Ammon's horn (tissue), 1 donor: ENCODE data around the gene COL6A1.

Source experiments
- DNase-seq: peaks from one replicate; pipeline ENCODE4 v3.0.0-alpha.2; 2016; ENCODE audit warnings: low spot score

The COL6A1 gene, protein sequence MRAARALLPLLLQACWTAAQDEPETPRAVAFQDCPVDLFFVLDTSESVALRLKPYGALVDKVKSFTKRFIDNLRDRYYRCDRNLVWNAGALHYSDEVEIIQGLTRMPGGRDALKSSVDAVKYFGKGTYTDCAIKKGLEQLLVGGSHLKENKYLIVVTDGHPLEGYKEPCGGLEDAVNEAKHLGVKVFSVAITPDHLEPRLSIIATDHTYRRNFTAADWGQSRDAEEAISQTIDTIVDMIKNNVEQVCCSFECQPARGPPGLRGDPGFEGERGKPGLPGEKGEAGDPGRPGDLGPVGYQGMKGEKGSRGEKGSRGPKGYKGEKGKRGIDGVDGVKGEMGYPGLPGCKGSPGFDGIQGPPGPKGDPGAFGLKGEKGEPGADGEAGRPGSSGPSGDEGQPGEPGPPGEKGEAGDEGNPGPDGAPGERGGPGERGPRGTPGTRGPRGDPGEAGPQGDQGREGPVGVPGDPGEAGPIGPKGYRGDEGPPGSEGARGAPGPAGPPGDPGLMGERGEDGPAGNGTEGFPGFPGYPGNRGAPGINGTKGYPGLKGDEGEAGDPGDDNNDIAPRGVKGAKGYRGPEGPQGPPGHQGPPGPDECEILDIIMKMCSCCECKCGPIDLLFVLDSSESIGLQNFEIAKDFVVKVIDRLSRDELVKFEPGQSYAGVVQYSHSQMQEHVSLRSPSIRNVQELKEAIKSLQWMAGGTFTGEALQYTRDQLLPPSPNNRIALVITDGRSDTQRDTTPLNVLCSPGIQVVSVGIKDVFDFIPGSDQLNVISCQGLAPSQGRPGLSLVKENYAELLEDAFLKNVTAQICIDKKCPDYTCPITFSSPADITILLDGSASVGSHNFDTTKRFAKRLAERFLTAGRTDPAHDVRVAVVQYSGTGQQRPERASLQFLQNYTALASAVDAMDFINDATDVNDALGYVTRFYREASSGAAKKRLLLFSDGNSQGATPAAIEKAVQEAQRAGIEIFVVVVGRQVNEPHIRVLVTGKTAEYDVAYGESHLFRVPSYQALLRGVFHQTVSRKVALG

GRCh38 chr21:45981151-45982091, at the start of gene COL6A1:
TSS of gene COL6A1 (plus strand) at chr21:45981770. CDS start at chr21:45981851, 81 bp downstream.
- DNase-seq, result peak; percentile 73

DNA sequence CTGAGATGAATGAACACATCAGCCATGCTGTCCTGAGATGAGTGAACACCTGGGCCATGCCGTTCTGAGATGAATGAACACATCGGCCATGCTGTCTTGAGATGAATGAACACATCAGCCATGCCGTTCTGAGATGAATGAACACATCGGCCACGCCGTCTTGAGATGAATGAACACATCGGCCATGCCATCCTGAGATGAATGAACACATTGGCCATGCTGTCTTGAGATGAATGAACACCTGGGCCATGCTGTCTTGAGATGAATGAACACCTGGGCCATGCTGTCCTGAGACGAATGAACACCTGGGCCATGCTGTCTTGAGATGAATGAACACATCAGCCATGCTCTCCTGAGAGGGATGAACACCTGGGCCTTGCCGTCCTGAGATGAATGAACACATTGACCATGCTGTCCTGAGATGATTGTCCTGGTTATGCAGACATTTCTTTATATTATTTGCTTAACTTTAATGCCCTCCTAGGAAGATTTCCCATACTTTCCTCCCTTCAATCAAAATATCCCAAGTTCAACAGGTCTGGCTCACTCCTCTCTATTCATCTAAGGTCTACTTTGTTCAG, 48.6 kb upstream of the COL6A1 start:
- no peak for DNase-seq

GRCh38 chr21:45934085-45934484, 47.5 kb upstream of the COL6A1 start:
- DNase-seq, result no peak

GRCh38 chr21:45934554-45934953, 47.0 kb upstream of the COL6A1 start:
- DNase-seq, result no peak

DNA sequence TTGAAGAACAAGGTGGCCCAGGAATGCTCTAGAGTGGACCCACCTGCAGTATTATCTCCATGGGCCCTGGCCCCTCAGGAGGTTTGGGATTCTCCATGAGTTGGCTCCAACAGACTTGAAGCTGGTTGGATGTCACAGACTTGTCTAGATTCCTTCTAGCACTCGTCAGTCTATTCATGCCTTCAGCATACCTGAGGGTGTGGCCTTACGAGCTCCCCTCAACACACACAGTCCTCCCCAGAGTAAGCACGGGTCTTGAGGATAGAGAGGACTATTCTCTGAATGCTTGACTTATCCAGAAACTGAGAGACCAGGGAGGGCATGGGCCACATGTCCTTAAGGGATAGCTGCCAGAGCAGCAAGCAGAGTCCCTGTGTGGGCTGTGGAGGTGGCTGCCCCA, 45.9 kb upstream of the COL6A1 start:
- no peak for DNase-seq

DNA sequence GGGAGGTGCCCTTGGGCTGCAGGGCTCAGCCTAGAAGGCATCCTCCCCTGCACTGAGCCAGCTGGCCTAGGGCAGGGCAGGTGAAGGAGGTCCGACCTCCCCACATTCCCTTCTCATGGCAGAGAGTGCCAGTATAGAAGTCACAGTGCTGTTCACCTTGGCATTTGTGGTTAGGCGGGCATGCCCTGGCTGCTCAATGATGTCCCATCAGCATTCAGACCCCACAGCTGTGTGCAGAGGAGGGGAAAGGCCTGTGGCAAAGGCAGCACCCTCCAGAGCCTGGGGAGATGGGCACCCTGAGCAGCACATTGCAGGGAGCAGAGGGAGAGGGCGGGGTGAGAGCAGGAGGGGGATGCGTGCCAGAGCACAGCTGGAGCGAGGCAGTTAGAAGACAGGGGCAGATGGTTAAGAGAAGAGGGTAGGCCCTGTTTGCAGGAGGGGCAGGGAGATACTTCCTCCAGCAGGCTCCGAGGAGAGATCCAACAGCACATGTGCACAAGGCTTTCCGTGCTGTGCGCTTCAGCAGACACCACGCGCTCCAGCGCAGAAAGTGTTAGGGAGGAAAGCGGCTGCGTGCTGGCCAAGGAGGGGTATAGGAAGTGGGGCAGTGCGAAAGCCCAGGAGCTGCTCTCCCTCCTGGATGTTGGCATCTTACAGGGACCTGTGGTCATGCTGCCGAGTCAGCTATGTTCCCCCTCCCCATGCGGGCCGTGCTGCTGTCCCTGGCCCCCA, 43.7 kb upstream of the COL6A1 start:
- DNase-seq, result no peak

DNA sequence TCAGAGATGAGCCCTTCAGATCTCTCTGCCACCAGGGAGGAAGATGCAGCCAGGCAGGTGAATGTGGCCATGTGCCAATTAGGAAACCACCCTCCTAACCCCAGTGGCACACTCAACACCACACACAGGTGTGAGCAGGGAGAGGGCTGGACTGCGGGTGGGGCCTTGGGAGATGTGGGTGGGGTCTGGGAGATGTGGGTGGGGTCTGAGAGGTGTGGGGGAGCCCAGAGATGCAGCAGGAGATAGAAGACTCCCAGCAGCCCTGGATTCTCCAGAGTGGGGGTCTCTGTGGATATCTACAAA, 43.2 kb upstream of the COL6A1 start:
- no peak for DNase-seq

DNA sequence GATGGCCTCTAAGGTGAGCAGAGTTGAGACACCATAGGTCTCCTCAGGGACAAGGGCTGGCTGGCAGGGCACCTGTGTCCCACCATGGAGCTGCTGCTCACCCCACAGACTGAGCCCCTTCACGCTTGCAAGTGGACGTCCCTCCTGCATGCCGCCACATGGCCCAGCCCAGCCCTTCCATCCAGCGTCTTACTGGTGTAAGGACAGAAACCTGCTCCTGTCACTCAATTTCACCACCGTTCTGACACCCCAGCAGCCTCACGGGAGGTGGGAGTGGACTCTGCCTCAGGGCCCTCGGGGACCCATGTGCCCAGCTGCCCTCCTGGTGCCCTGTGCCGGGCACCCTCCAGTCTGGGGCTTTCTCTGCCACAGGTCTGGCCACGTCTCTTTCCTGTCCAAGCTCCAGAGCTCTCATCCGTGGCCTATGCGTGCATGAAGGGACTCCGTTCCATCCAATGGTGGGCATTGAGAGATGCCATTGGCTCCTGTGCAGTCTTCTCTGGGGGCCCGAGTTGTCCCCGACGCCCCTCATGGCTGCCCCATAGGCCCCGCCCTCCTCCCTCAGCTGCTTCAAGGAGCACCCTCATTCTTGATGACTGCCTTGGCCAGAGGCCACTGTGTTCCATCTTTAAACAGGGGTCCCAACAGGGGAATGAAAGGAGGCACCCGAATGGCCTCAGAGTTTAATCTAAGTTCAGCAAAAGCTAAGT, 42.6 kb upstream of the COL6A1 start:
- DNase-seq, result no peak

DNA sequence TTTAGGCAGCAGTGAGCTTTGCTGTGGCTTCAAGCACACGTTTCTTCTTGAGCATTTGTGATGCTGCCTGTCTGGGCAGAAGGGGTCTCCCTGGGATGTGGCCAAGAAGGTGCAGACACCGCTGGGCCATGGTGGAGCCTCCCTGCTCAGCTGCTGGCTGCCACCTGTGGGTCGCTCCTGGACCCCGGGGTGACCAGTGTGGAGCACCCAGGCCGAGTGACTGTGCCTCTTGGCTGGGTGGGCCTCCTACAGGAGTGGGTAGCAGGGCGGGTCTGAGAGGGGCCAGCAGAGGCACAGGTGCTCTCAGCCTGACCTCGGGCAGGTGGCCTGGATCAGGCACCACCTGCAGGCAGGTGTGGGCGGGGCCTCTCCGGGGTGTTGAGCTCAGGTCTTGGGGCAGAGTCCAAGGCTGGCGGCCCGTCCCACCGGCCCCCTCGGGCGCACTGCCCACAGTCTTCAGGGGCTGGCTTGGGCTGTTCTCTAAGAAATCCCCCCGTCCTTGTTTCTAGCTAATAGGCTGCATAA, 42.0 kb upstream of the COL6A1 start:
- DNase-seq, result no peak

DNA sequence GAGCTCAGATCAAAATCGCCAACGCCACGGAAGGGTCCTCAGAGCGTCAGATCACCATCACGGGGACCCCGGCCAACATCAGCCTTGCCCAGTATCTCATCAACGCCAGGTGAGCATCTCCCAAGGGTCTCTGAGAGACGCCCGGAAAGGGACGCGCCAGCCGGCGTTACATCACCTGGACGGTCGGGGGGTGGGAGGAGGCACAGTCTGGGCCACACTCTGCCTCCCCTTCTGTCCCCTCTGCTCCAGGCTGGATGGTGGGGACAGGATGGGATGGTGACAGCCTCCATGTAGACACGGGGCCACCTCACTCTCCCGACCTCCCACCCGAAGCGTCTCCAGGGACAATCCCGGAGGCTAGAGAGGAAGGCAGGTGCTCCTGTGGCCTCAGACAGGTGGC, 41.5 kb upstream of the COL6A1 start:
- DNase-seq, result no peak

GRCh38 chr21:45940621-45941337, 40.8 kb upstream of the COL6A1 start:
- DNase-seq, result no peak

DNA sequence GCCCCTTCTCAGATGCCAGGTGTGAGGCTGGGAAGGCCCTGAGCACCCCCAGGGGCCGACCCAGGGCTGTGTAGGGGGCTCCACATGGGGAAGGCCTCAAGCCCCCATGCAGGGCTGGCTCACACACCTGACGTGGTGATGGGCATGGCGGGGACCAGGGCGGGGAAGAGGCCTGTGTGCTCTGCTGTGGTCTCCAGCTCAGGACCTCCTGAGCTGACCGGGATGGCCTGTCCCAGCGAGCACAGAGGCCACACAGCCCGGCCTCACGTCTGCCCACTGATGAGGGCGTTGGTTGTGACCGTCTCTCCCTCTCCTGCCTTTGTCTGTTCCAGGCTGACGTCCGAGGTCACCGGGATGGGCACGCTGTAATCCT, 40.2 kb upstream of the COL6A1 start:
- no peak for DNase-seq

DNA sequence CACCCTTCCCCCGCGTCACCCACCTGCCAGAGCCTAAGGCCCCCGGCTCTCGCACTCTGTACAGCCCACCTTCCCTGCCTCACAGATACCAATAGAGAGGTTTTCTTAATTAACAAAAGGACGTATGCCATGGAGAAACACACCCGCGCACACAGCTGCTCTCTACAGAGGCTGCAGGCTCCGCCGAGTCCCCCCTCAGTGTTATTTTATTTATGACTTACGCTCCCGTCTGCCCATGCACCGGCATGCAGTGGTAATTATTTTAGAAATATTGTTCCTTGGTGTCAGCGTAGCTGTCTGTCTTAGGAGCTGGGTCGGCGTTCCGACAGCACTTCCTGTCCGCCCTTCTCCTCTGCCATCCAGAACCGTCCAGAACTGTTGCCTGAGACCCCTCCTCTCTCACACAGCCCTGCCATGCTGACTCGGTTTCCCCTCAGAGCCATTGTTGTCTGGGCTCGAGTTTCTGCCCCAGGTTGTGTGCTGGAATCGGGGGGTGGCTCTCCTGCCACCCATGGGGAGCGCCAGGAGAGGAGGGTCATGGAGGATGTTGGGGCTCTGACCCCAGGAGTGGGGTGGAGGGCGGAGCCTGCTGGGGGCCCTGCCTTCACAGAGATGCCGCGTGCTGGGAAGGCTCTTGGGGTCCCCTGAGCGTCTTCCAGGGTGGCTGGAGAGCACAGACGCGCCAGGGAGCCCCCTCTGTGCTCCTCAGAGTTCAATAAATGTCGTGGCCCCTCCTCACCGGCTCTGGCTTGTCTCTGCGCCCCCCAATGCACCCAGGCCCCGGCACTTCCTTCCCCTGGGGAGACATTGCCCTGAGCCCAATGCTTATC, 39.6 kb upstream of the COL6A1 start:
- no peak for DNase-seq

GRCh38 chr21:45942755-45943629, 38.6 kb upstream of the COL6A1 start:
- no peak for DNase-seq

GRCh38 chr21:45943630-45944540, 37.7 kb upstream of the COL6A1 start:
- DNase-seq, result no peak

DNA sequence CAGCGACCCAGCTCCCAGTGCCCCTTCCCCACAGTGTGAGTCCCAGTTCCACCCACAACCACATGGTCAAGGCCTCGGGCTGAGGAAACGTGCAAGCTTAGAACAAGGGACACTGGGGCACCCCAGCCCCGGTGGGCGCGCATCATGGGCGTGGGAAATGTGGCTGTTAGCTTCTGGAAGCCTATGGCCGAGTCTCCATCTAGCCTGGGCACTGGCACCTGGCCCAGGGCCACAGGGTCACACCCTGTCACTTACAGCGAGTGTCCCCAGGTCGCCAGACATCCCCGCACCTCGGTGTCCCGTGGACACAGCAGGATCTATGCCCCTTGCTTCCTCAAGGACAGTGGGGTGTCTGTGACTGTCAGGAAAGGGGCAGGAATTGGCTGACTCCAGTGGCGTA, 37.0 kb upstream of the COL6A1 start:
- DNase-seq, result no peak
